A549 (cell line): ENCODE results near the gene GLIS1.

ENCODE experiments used
- EHF ChIP-seq: fragments of 250-450 bp; sonication (Bioruptor Pico); IDR thresholded peaks from 2 replicates; pipeline ENCODE4 v1.5.0; 2020; ENCODE audit warnings: mild to moderate bottlenecking
- EP300 ChIP-seq, 2 experiments: fragments of >200 bp; sonication (Bioruptor Twin); formaldehyde crosslinking; IDR thresholded peaks; 2 replicates in 1 of 2; 3 replicates in 1 of 2; pipeline ENCODE4 v1.6.1; 2016 to 2017

- TF ChIP-seq EP300 (IDR thresholded peaks at IDR 0.05) (no peak), EHF (CRISPR knock-in tag) (no peak)
Measured at GRCh38 chr1:53691326-53691725, 47.6 kb downstream of the GLIS1 start.
